ENCODE measurements around the gene CREG2.

DNA sequence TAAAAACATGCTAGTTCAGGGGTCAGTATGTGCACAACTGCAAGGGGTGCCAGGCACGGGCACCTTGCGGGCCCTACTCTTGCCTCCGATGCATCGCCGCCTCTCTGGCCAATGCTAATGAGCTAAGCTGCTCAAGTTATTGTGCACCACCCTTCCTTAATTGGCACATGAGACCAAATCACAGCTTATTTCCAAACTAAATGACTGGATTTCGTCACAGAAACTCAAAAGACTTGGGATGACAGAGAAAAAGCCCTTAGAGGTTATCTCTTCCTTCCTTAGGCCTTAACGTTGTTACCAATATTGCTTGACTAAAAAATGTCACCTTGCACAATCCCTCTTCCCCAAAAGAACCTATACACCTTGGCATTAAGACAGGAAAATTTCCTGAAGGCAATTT, 86.5 kb downstream of the CREG2 start:
- TF ChIP-seq, protein P1, sequence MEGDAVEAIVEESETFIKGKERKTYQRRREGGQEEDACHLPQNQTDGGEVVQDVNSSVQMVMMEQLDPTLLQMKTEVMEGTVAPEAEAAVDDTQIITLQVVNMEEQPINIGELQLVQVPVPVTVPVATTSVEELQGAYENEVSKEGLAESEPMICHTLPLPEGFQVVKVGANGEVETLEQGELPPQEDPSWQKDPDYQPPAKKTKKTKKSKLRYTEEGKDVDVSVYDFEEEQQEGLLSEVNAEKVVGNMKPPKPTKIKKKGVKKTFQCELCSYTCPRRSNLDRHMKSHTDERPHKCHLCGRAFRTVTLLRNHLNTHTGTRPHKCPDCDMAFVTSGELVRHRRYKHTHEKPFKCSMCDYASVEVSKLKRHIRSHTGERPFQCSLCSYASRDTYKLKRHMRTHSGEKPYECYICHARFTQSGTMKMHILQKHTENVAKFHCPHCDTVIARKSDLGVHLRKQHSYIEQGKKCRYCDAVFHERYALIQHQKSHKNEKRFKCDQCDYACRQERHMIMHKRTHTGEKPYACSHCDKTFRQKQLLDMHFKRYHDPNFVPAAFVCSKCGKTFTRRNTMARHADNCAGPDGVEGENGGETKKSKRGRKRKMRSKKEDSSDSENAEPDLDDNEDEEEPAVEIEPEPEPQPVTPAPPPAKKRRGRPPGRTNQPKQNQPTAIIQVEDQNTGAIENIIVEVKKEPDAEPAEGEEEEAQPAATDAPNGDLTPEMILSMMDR (IDR thresholded peaks at IDR 0.05) = no peak
- no peak for TF ChIP-seq POLR2A (IDR thresholded peaks at IDR 0.05)

All from lower leg skin (tissue), 3 donors.